Measurements from ENCODE around the gene TMEM30B.
A peak's percentile ranks its signal among the peaks of the same experiment; 100 is the strongest.

TMEM30B gene

GRCh38 chr14:61281948-61282275, 774 bp upstream of the TMEM30B start:
- DNase-seq (ENCODE audit: low spot score) = no peak
- in situ Hi-C loops (cut with MboI; ENCODE audit: low pct_unique_long_range_greater_than_20kb, low sequenced_read_pairs, unreplicated experiment) = loop anchor here (25.0 kb wide), 1 partner anchor 555 kb away; no protein-coding TSS in a partner anchor
- no peak for TF ChIP-seq CTCF (IDR thresholded peaks at IDR 0.05; ENCODE audit: extremely low read depth, insufficient read depth, missing control alignments)

GRCh38 chr14:61280526-61281185, 482 bp downstream of the TMEM30B start:
- DNase-seq (ENCODE audit: low spot score) = peak; percentile 76
- TF ChIP-seq CTCF (IDR thresholded peaks at IDR 0.05; ENCODE audit: extremely low read depth, insufficient read depth, missing control alignments) = peak; percentile 46
- in situ Hi-C loops (cut with MboI; ENCODE audit: low pct_unique_long_range_greater_than_20kb, low sequenced_read_pairs, unreplicated experiment) = loop anchor here (25.0 kb wide), 1 partner anchor 557 kb away; no protein-coding TSS in a partner anchor

- no peak for DNase-seq (ENCODE audit: low spot score)
- in situ Hi-C loops (cut with MboI; ENCODE audit: low pct_unique_long_range_greater_than_20kb, low sequenced_read_pairs, unreplicated experiment) = loop anchor here (25.0 kb wide), 1 partner anchor 557 kb away; no protein-coding TSS in a partner anchor
- no peak for TF ChIP-seq CTCF (IDR thresholded peaks at IDR 0.05; ENCODE audit: extremely low read depth, insufficient read depth, missing control alignments)
Measured at GRCh38 chr14:61280092-61280525, 1.0 kb downstream of the TMEM30B start.

- in situ Hi-C loops (cut with MboI; ENCODE audit: low pct_unique_long_range_greater_than_20kb, low sequenced_read_pairs, unreplicated experiment) = loop anchor here (25.0 kb wide), 1 partner anchor 558 kb away; no protein-coding TSS in a partner anchor
- TF ChIP-seq CTCF (IDR thresholded peaks at IDR 0.05; ENCODE audit: extremely low read depth, insufficient read depth, missing control alignments) = no peak
Measured at GRCh38 chr14:61279082-61279481, 2.1 kb downstream of the TMEM30B start.

GRCh38 chr14:61277784-61278183, 3.4 kb downstream of the TMEM30B start:
- no peak for TF ChIP-seq CTCF (IDR thresholded peaks at IDR 0.05; ENCODE audit: extremely low read depth, insufficient read depth, missing control alignments)
- in situ Hi-C loops (cut with MboI; ENCODE audit: low pct_unique_long_range_greater_than_20kb, low sequenced_read_pairs, unreplicated experiment) = loop anchor here (25.0 kb wide), 1 partner anchor 560 kb away; no protein-coding TSS in a partner anchor
- DNase-seq (ENCODE audit: low spot score) = no peak

More at GRCh38 chr14:61279082-61279481, 2.1 kb downstream of the TMEM30B start:
- DNase-seq (ENCODE audit: low spot score) = no peak

- in situ Hi-C loops (cut with MboI; ENCODE audit: low pct_unique_long_range_greater_than_20kb, low sequenced_read_pairs, unreplicated experiment) = loop anchor here (25.0 kb wide), 1 partner anchor 560 kb away; no protein-coding TSS in a partner anchor
- no peak for DNase-seq (ENCODE audit: low spot score)
- no peak for TF ChIP-seq CTCF (IDR thresholded peaks at IDR 0.05; ENCODE audit: extremely low read depth, insufficient read depth, missing control alignments)
Measured at GRCh38 chr14:61277232-61277631, 3.9 kb downstream of the TMEM30B start.
